Stimulated activated CD4-positive, alpha-beta T cell treated with anti-CD3 and anti-CD28 coated beads, Interleukin-12 subunit alpha, Interleukin-12 subunit beta, amount 100 ng/mL, for 48 hours (primary cell): Measurements from ENCODE around the gene NEK6.
A peak's percentile ranks its signal among the peaks of the same experiment; 100 is the strongest.
"Not testable (repeated sequence)": the region's sequence is repeated elsewhere in the genome, so short reads cannot be mapped to it uniquely, and the experiment has no call there.

Source experiments
- DNase-seq, 3 donors: peaks; one replicate each; pipeline ENCODE4 v3.0.0-alpha.2; 2020; ENCODE audit warnings: low read depth in 2 of 3, low spot score in 1 of 3

The NEK6 gene

GRCh38 chr9:124225945-124226344 is 31.8 kb upstream of the NEK6 start:
- DNase-seq = no peak

- no peak for DNase-seq
Measured at GRCh38 chr9:124228516-124228915, 29.2 kb upstream of the NEK6 start.

GRCh38 chr9:124231095-124231737 is 26.5 kb upstream of the NEK6 start:
- DNase-seq = no peak

GRCh38 chr9:124238546-124239140 is 19.1 kb upstream of the NEK6 start:
- no peak for DNase-seq

GRCh38 chr9:124239249-124240073 is 18.3 kb upstream of the NEK6 start:
- DNase-seq = no peak

GRCh38 chr9:124242331-124243194 is 15.2 kb upstream of the NEK6 start:
- no peak for DNase-seq

GRCh38 chr9:124247393-124247792 is 10.4 kb upstream of the NEK6 start:
- not testable (repeated sequence) for DNase-seq

GRCh38 chr9:124248066-124248465 is 9.7 kb upstream of the NEK6 start:
- no peak for DNase-seq

- DNase-seq = no peak
Measured at GRCh38 chr9:124248960-124249359, 8.8 kb upstream of the NEK6 start.

GRCh38 chr9:124251204-124251603 is 6.5 kb upstream of the NEK6 start:
- DNase-seq = no peak

- DNase-seq = no peak
Measured at GRCh38 chr9:124251605-124252378, 6.0 kb upstream of the NEK6 start.

- not testable (repeated sequence) for DNase-seq
Measured at GRCh38 chr9:124252878-124253277, 4.9 kb upstream of the NEK6 start.

- peak; percentile 44 to 52 (median 50) for DNase-seq
Measured at GRCh38 chr9:124254261-124254682, 3.5 kb upstream of the NEK6 start.

GRCh38 chr9:124255222-124255621 is 2.5 kb upstream of the NEK6 start:
- no peak for DNase-seq

- DNase-seq = no peak
Measured at GRCh38 chr9:124256517-124257069, 1.2 kb upstream of the NEK6 start.

- DNase-seq = no peak
Measured at GRCh38 chr9:124257070-124257843, 492 bp upstream of the NEK6 start.

GRCh38 chr9:124258607-124259157 is 933 bp downstream of the NEK6 start:
- DNase-seq = no peak

GRCh38 chr9:124259158-124259808 is 1.5 kb downstream of the NEK6 start:
- no peak for DNase-seq
